ENCODE measurements around the gene PITPNB. TPM values are rescaled to one million over a fixed set of nuclear protein-coding genes. Genes with fewer than 3 reads are reported as not detected.

The PITPNB gene
- total and polyA plus RNA-seq, 11 donors: 13.6 to 84.7 (median 46.7) TPM

GRCh38 chr22:27913162-27913741 lies 5.8 kb downstream of the PITPNB start:
- intact Hi-C loops (cut with DNase I): no loop called here
- H3K36me3 ChIP-seq: peaks cover 0 to 34% (median 28%) of the 10 kb centered on the region in 9 donors
- DNase-seq (peak in 1 of 5 donors; percentile 25), ATAC-seq (peak; percentile 93 to 96 (median 94))
- no peaks in the 10 kb centered on the region for H3K9me3 ChIP-seq
- TF ChIP-seq CTCF (IDR thresholded peaks at IDR 0.05) (no peak), POLR2A (IDR thresholded peaks at IDR 0.05) (no peak)
- peaks cover 5 to 76% (median 65%) of the 10 kb centered on the region in 12 donors for H3K4me1 ChIP-seq
- H3K27ac ChIP-seq: peak overlapping the region in 11 of 12 donors; percentile 1 to 76 (median 54)
- no peak overlapping the region for H3K4me3 ChIP-seq
- no peaks in the 10 kb centered on the region for H3K27me3 ChIP-seq

GRCh38 chr22:27912101-27912500 lies 7.0 kb downstream of the PITPNB start:
- Histone ChIP-seq H3K4me3 (no peak overlapping the region), H3K36me3 (peaks cover 0 to 44% (median 40%) of the 10 kb centered on the region in 9 donors), H3K4me1 (peaks cover 0 to 64% (median 55%) of the 10 kb centered on the region in 12 donors), H3K27ac (peak overlapping the region in 5 of 12 donors; percentile 50 to 74 (median 60)), H3K9me3 (no peaks in the 10 kb centered on the region), H3K27me3 (no peaks in the 10 kb centered on the region)
- intact Hi-C loops (cut with DNase I): no loop called here
- no peak for DNase-seq
- TF ChIP-seq CTCF (IDR thresholded peaks at IDR 0.05) (no peak), POLR2A (IDR thresholded peaks at IDR 0.05) (no peak)
- ATAC-seq: no peak

DNA sequence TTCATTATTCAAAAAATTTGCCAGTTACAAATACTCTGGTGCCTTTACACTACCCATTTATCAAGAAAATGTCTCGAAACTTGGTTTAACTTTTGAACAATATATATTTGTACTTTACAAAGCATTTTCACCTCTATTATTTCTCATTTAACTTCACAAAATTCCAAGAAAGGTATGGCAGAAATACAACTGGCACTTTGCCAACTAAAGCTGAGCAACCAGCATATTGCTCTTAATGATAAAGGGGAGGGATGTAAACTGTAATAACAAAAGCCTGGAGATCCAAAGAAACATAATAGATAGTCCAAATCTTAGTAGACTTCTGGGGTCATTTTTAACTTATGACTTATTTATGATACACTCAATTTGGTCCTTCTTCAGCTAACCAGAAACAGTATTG lies 7.7 kb downstream of the PITPNB start:
- no peak for ATAC-seq
- Histone ChIP-seq H3K4me3 (no peak overlapping the region), H3K9me3 (no peaks in the 10 kb centered on the region), H3K27ac (peak overlapping the region in 1 of 12 donors; percentile 74), H3K27me3 (no peaks in the 10 kb centered on the region), H3K4me1 (peaks cover 0 to 59% (median 49%) of the 10 kb centered on the region in 12 donors), H3K36me3 (peaks cover 0 to 50% (median 45%) of the 10 kb centered on the region in 9 donors)
- DNase-seq: no peak
- no peak for TF ChIP-seq POLR2A (IDR thresholded peaks at IDR 0.05)
- no peak for TF ChIP-seq CTCF (IDR thresholded peaks at IDR 0.05)
- intact Hi-C loops (cut with DNase I): loop anchor here in 1 of 10 donors (2.0 kb wide), 1 partner anchor 15 kb away; no protein-coding TSS in a partner anchor
- 85 to 98% (median 97%) methylated on average over 1 of the region's 1 CpG for WGBS, 4 donors

GRCh38 chr22:27906241-27906640 lies 12.8 kb downstream of the PITPNB start:
- WGBS, 4 donors: 54 to 65% (median 59%) methylated on average over 2 of the region's 2 CpGs
- intact Hi-C loops (cut with DNase I): loop anchor here in 1 of 10 donors (5.0 kb wide), 1 partner anchor 51 kb away; no protein-coding TSS in a partner anchor
- ATAC-seq (no peak), DNase-seq (no peak)
- H3K27me3 ChIP-seq: no peaks in the 10 kb centered on the region
- no peak for TF ChIP-seq POLR2A (IDR thresholded peaks at IDR 0.05)
- no peak overlapping the region for H3K27ac ChIP-seq
- peaks cover 0 to 32% (median 4%) of the 10 kb centered on the region in 12 donors for H3K4me1 ChIP-seq
- H3K9me3 ChIP-seq: no peaks in the 10 kb centered on the region
- peaks cover 0 to 86% (median 64%) of the 10 kb centered on the region in 9 donors for H3K36me3 ChIP-seq
- H3K4me3 ChIP-seq: no peak overlapping the region
